NCI-H69 (cell line): ENCODE data around the gene FNDC3B.
A peak's percentile ranks its signal among the peaks of the same experiment; 100 is the strongest.

ENCODE experiments used
- DNase-seq: peaks from one replicate; lab custom pipeline; 2025; lab: John Stamatoyannopoulos, UW

FNDC3B gene

DNA sequence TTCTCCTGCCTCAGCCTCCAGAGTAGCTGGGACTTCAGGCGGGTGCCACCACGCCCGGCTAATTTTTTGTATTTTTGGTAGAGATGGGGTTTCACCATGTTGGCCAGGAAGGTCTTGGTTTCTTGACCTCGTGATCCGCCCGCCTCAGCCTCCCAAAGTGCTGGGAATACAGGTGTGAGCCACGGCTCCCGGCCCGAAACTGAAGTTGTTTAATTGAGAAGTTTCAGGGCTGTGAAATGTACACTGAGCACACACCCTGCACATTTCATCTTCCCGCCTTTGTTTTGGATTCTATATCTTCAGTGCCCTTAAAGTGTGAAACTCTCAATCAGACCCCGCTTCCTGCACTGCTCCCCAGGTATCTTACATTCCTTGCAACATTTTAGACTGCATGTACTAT, 149.1 kb downstream of the FNDC3B start:
- no peak for DNase-seq

DNA sequence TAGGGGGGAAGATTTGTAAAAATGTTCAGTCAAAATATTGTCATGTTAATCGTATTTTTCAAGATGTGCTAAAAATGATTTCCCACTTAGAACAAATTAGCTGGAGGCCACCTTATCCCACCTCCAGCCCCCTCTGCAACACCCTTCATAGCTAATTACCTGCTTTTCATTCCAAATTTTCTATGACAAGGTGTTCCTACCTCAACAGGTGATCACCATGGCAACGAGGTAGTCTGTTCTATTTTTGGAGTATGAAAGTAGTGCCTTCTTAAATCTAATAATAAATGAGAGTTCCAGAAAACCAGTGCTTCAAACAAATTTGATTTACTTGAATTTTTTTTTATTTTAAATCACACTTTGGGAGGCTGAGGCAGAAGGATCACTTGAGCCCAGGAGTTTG, 149.8 kb downstream of the FNDC3B start:
- DNase-seq = peak; percentile 38

DNA sequence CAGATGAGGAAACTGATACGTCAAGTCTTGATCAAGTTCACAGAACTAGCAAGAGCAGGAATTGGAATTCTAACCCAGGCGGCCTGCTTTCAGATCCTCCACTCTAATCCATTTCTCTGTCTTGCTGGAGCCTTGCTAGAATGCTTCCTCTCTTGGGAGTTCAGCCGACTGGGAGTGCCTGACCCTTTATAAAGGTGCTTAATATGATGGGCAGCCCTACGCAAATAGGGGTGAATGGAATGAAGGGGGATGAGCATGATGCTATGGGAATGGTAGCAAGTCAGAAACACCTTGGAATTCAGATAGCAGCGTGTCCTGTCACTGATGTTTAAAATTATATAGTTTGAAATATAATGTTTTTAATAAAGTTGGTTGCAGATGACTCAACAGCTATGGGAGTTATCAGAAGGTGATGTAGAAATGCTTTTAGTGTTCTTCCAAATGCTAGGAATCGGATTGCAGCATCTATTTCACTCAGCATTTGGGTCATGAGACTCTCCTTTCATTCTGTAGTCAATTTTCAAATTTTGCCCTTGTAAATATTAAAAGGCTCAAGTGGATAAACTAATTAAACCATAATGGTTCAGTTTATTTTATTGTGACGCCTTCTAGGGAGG, 150.7 kb downstream of the FNDC3B start:
- peak; percentile 64 for DNase-seq

DNA sequence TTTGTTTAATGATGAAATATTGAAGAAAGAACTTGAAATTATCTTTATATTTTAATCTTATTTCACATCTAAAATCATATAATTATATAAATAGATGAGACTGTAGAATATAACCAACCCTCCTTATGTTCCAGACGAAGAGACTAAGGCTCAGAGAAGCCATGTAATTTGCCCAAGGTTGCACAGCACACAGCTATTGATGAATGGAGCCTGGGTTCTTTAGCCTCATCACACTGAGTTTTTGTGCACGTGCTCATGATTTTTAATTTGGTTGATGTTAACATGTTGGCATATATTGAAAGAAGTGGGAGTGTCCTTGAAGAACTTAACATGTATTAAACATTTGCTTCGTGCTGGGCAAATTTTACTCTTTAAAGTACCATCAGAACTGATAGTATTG, 151.6 kb downstream of the FNDC3B start:
- no peak for DNase-seq

DNA sequence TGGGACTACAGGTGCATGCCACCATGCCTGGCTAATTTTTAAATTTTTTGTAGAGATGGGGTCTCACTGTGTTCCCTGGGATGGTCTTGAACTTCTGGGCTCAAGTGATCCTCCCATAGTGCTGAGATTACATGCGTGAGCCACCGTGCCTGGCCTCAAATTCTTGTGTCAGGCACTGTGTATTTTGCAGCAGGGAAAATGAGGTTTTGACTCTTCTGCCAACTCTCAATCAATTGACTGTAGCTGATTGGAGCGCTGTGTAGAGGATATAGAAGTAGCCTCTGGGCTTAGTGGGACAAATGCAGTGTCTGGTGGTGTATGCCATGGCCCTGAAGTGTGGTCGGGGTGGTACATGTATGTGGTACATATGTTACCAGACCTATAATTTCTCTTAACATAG, 152.3 kb downstream of the FNDC3B start:
- DNase-seq = no peak

DNA sequence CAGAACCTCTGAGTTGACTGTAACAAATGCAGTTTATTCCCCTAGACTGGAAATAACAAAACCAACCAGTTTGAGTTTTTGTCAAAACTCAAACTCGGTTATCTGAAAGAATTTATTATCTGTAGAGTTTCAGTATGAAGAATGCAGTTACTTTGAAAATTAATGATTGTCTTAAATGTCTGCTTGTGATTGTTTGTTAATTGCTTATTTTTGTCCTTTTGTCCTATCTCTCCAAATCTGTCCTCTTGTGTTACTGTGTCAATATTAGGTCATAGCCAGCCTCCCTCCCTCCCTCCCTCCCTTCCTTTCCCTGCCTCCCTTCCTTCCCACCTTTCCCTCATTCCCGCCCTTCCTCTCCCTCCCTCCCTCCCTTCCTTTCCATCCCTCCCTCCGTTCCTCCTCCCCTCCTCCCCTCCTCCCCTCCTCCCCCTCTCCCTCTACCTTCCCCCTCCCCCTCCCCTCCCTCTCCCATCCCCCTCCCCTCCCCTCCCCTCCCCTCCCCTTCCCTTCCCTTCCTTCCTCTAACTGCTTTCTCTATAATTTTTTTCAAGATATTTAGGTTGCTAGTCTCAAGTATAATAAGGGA, 153.5 kb downstream of the FNDC3B start:
- DNase-seq = peak; percentile 84

DNA sequence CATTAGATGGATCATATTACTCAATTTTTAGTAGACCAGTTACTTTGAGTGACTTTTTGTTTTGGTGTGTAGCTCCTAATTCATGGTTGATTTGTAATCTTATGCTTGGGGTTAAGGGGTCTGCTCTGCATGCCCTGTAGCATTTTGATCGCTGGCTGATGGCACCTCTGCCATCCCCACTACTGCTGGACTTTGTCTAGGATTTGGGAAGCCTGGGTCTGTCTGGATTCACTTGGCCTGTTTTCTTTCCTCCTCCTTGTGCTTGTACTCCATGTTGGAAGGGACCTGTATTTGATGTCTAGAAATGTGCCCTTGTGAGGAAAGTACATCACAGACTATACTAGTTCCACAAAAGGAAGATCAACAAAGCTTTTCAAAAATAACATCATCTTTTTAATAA, 154.1 kb downstream of the FNDC3B start:
- DNase-seq = no peak

DNA sequence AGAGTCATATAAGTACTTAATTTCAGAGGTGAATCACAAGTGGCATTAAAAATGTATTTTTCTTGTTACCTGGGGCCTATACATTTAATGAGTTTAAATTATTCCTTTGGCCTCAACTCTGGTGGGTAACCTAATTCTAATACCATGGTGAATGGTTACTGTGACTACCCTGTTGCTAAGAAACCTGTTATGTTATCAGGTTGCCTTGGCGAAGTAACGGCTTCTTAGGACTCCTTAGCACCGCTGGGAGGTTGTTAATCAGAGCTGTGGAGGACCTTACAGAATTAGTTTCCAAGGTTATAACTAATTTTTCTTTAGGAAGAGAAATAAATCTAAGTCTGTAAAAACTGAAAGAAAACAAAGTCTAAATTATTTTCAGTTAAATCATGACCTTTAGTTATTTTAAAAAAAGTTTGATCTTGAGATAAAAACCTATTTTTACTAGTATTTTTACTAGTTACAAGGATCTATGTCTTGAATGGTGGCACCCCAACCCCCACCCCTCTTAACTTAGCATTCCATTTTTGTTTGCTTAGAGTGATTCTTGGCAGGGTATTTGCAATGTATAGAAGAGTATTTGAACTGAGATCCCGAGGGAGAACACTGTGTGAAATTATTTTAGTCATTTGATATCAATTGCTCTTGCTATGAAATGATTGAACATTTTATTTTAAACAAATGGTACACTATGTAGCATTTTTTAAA, 155.5 kb downstream of the FNDC3B start:
- peak; percentile 88 for DNase-seq

DNA sequence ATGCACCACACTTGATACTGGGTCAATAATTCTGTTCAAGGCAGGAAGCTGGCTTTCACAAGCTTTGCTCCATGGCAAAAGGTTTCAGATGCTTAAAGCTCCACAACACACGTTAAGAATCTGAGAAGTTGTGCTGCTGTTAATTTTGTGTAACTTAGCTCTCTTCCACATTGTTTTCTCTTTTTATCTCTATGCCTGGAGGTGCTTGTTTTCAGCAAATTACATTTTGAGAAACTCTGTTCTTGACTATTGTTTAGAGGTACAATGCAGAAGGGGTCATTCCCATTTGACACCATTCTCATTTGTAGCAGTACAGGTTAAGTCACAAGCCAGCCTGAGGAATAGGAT, 156.0 kb downstream of the FNDC3B start:
- peak; percentile 51 for DNase-seq

DNA sequence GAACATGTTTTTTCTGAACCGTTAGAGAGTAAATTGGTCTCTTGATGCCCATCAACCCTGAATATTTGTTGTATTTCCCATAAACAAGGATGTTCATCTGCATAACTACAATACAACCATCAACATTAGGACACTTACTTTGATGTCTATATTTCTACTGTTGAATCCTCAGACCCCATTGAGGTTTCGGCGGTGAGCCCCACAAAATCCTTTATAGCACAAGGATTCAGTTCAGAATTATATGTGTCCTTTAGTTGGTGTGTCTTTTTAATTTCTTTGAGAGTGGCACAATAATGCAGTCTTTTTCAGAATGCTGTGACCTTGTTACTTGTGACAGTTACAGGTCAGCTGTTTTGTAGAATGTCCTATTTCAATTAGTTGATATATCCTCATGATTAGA, 158.0 kb downstream of the FNDC3B start:
- DNase-seq = no peak

DNA sequence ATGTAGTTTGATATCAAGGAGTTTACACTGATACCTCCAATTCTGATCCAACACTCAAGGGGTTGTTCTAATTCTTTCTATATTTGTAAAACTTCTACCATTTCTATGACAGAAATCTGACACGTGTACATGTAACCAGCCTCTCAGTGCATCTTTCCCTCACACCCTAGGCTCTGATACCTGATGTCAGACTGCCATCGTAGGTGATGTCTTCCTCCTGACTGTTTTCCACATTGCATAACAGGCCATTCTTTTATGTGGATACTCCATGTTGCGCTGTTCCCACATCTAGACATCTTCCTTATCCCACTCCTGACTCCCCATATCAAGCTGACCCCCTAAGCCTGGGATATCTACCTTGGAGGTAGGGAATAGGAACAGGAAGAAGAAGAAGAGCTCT, 159.1 kb downstream of the FNDC3B start:
- no peak for DNase-seq

DNA sequence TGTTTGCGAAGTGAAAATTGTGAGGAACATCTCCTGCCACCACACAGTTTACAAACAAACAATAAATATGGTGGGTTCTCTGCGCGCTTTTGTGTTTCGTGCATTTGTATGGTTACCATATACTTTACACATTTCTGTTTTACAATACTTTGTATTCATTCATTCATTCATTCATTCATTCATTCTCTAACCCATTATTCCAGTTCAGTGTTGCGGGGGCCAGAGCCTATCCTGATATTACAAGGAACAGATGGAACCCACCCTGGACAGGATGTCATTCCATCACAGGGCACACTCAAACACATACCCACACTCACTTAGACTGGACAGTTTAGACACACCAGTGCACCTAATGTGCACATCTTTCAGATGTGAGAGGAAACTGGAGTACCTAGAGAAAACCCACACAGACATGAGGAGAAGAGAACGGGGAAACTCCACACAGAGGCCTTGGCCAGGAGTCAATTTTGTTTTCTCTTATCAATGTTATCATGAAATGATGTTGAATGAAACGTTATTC, 160.5 kb downstream of the FNDC3B start:
- DNase-seq = peak; percentile 19

DNA sequence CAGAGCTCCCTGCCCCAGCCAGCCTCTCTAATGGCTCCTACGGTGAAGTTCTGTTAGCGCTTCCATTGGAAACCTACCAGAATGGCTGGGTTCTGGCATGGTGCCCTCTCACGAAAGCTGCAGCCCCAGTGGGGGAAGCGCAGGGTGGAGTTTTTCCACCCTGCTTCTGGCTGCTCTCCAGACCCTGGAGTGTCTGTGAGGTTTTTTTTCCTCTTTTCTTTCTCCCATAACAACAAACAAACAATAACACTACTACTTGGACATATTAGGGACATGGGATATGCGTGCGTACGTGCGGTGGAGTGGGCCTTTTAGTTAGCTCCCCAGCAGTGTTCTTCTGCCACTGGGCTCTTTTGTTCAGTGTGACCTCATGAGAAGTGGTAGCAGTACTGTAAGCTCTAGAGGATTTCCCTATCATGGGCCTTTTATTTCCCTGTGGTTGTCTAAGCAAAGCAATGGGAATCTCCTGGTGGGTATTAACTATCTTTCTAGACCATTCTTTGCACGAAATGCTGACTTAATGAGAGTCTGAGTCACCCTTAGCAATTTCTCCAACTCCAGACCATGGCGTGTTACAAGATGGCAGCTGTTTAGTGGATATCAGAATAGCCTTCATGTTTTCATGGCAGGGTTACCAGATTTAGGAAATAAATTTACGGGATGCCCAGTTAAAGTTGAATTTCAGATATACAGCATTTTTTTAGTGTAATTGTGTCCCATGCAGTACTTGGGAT, 161.9 kb downstream of the FNDC3B start:
- DNase-seq = peak; percentile 96

DNA sequence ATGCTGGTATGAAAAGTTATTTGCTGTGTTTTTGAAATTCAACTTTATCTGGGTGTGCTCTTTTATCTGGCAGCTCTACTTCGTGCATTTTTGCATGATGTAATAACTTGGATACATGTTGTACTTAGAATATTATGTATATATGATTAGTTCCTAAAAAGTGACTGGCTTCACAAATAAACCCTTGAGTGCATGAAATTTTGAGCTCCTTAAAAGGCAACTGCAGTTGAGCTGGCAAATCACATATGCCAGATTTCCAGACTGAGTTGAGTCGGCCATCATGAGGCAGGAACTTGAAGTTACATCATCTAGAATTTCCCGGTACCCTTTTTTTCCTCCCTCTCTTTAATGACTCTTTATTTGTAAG, 162.5 kb downstream of the FNDC3B start:
- peak; percentile 53 for DNase-seq

DNA sequence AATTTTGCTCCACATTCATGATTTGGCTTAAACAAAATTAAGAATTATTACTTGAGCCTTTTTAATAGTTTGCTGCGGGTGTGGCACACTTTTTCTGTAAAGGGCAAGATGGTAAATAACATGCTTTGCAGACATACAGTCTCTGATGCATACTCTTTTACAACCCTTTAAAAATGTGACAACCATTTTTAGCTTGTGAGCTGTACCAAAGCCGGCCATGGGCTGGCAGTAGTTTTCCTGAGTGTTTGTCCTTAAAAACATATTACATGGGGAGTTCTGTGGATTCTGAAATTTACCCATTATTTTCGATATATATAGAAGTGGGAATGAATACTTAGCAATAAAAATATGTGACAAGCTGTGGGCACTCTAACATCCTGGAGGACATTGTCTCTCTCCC, 163.4 kb downstream of the FNDC3B start:
- peak; percentile 41 for DNase-seq

DNA sequence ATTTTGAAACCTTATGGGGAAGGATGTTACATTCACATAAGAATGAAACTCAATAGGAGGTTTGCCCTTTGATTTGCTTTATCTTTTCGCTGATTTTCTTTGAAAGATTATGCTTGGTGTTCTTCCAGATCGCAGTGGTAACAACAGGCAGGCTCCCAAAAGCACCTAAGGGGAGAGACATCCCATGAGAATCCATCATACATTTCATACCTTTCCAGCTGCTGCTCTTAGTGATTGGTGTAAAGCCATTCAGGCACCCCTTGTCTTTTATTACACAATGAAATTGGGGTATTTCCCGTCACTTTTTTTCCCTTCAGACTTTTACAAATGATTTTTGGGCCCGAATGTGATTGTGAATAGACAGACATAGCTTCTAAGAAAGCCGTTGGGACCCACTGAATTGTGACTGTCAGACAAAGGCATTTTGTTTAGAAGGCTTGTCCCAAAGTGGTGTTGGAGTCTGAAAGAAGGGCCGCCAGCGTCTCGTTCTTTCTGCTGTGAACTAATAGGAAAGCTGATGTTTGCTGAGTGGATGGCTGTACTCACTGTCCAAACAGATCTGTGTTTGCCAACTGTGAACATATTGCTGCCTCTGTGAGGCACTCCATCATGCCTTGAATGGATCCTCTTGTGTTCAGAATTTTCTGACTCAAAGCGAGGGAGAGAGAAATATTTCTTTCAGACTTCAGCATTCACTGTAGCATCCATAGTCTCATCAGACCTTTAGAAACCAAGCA, 164.3 kb downstream of the FNDC3B start:
- DNase-seq = peak; percentile 97

DNA sequence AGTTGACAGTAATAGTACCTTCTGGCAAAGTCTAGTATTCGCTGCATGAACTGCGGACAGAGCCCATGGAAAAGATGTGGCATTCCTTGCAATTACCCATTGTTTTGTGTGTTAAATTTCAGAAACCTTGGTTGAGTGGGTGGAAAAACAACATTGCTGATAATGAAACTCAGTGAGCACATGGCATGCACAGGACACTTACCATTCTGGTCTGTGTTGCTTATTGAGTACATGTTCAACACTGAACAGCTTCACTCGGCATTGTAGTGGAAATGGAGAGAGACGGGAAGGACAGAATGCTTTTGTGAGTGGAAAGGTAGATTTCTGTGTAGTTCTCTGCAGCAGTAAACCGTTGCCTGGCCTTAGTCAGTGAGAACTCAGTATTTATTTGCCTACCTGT, 165.3 kb downstream of the FNDC3B start:
- DNase-seq = peak; percentile 20

DNA sequence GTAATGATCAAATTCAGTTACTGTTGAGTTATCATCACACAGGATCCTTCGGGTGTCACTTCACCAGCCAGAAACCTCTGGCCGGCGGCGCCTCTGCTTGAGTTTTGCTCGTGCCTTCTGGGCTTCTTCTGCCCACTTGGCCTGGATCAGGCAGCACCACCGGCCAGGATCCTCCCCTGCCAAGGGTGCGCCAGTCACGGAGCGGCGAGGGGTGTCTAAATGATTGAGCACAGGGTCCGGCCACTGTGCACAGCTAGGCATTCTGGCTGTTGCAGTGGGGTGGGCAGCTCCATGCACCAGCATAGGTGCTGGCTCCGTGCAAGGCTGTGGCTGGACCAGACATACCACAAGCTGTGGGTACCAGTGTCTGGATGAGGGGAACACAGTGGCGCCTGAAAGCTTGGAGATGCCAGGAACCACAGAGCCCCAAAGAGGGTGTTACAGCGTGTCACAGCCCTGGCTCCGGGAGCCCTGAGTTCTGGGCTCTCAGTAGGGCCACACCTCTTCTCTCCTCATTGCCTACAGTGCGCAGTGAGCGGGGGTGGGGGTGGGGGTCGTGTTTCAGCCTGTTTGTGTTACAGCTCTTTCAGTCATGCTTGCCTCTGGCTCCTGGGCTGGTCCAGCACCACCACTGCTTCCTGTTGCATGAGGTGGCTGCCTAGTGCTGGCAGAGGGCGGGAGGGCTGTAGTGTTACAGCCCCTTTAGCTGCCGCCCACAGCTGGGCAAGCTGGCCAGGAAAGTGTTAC, 169.4 kb downstream of the FNDC3B start:
- peak; percentile 29 for DNase-seq

DNA sequence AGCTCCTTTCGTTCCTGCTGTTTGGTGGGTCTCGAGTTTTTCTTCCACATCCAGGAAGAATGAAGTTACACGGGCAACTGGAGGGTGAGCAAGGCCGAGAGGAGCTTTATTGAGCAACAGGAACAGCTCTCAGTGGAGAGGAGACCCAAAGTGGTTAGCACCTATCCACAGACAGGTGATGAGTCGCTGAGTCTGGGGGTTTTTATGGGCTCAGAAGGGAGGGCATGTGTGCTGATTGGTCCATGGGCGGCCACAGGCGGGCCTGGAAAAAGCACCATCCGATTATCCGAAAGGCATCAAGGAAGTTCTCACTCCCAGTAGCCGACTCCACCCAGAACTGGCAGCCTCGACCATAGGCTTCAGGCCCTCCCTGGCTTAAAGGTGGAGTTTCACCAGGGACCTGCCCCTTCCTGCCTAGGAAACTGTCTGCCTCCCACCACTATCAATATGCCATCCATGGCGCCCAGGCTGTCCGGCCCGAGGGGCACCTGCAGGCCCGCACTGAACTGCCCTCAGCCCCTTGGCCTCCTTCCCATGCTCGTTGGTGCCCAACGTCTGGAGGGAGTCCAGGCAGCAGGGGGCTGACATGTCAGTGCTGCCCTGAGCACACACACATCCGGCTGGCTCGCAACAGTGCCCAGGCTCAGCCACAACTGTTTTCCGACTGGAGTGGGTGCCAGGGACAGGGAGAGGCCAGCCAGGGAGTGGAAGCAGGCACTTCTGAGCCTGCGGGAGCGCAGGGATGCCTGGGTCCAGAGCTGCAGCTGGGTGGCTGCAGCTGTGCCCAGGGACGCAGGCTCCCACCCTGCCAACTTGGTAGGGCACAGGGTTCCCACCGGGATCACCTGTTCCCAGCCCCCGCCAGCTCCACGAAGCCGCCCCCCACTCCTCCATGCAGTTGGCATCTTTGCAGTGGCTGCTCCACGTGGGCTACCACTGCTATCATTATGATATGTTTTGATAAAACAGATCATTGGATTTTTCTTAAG, 170.2 kb downstream of the FNDC3B start:
- peak; percentile 17 for DNase-seq

DNA sequence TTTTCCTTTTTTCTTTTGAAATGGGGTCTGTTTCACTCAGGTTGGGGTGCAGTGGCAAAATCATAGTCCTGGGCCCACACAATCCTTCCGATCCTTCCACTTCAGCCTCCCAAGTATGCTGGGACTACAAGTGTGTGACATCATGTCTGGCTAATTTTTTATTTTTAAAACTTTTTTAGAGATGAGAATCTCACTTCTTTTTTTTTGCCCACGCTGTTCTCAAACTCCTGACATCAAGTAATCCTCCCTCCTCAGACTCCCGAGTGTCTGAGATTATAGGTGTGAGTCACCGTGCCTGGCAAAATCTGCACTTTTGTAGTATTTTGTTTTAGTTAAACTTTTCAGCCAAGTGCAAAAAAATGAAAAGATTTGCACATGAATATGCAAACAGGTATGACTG, 171.0 kb downstream of the FNDC3B start:
- DNase-seq = no peak
